Adrenal gland (tissue), 12 donors: ENCODE measurements around the gene TUBG1. TPM values are rescaled to one million over a fixed set of nuclear protein-coding genes. Genes with fewer than 3 reads are reported as not detected.

Experiments
- DNase-seq, 7 donors: peaks; one replicate each; pipeline ENCODE4 v3.0.0-alpha.2; 2019 to 2020
- H3K27ac ChIP-seq, 5 donors: fragments of 200-600 bp; sonication (generic) in 4 of 5; 1 replicate in 3 of 5; 2 replicates in 2 of 5; pipeline versions ENCODE4 v1.5.1 to v1.8.0; 2016 to 2020; ENCODE audit warnings: mild to moderate bottlenecking in 1 of 5
- H3K27me3 ChIP-seq: fragments of 200-600 bp; 2 replicates; pipeline ENCODE4 v1.8.0; 2021
- H3K36me3 ChIP-seq, 2 donors: fragments of 200-600 bp; replicated peaks in 1 of 2; 1 replicate in 1 of 2; 2 replicates in 1 of 2; pipeline versions ENCODE4 v1.5.1 to v1.8.0; 2018 to 2022
- H3K4me1 ChIP-seq, 2 donors: fragments of 200-600 bp; replicated peaks in 1 of 2; 1 replicate in 1 of 2; 2 replicates in 1 of 2; pipeline versions ENCODE4 v1.5.1 to v1.8.0; 2018 to 2021
- H3K4me3 ChIP-seq, 4 donors: fragments of 200-600 bp; sonication (generic) in 3 of 4; one replicate each; pipeline ENCODE4 v1.5.1; 2016 to 2018
- H3K9me3 ChIP-seq, 3 donors: fragments of 200-600 bp; sonication (generic) in 1 of 3; replicated peaks in 1 of 3; 1 replicate in 2 of 3; 2 replicates in 1 of 3; pipeline versions ENCODE4 v1.5.1 to v1.8.0; 2016 to 2021
- CTCF ChIP-seq, 6 experiments: fragments of 450-650 bp in 4 of 6; fragments of 200-600 bp in 2 of 6; sonication (generic) in 1 of 6; IDR thresholded peaks; 1 replicate in 5 of 6; 2 replicates in 1 of 6; pipeline versions ENCODE4 v1.5.1 to v1.8.0; 2016 to 2021; ENCODE audit warnings: antibody characterized with exemption in 6 of 6, mild to moderate bottlenecking in 2 of 6, moderate library complexity in 1 of 6
- POLR2A ChIP-seq, 2 donors: fragments of 450-650 bp; IDR thresholded peaks; one replicate each; pipeline ENCODE4 v1.6.1; 2017; ENCODE audit warnings: antibody characterized with exemption in 2 of 2, mild to moderate bottlenecking in 2 of 2, moderate library complexity in 1 of 2
- WGBS, 4 donors: extraction: QIAGEN DNeasy Blood & Tissue Kit in 2 of 4; methylation state at CpG; one replicate each; pipeline versions ENCODE4 v1.1.5 to v1.1.7; 2013 to 2017; 5-methylcytosine and 5-hydroxymethylcytosine counted together
- intact Hi-C, 2 donors: fragments of 100-400 bp; cut with DNase I; formaldehyde crosslinking; loops; one replicate each; pipeline versions ENCODE4 v1.14.1 to v1.15.0; 2022 to 2023
- polyA plus RNA-seq, 3 donors: library from polyadenylated mRNA; stranded (reverse); fragments of 200-250 nt in 2 of 3; fragments of 350-450 nt in 1 of 3; fragmentation: Illumina TruSeq in 1 of 3; extraction: RNeasy Lipid Tissue Mini Kit (QIAGEN cat#74804) in 1 of 3; gene quantifications; one replicate each; pipeline ENCODE4 v1.2.3, GENCODE V29; 2013 to 2014
- total RNA-seq, 9 donors: library from RNA; depleted of rRNA in 4 of 9; stranded (reverse); fragments of >200 nt in 4 of 9; fragments of 120-200 nt in 1 of 9; fragmentation: NEBNext Ultra II Directional in 1 of 9; extraction: Animal tissue kit (Norgen Biotek cat#: 25700) in 1 of 9; gene quantifications; one replicate each; pipeline versions ENCODE4 v1.1.0 to v1.2.4, GENCODE V29; 2013 to 2023
- donor health status: healthy with polysubstance abuse.
- donor health status: Bipolar disorder and iron deficiency.
- donor health status: DM: yes; HTN: yes; CAD: no.
- donor health status: DM: no; HTN: no; CAD: no.
- donor health status: DM: no; HTN: no; CAD: no.
- donor health status: DM: yes; HTN: yes; CAD: no.

The TUBG1 gene
- total and polyA plus RNA-seq, 12 donors, result 22.9 to 90.0 (median 39.6) TPM

- Histone ChIP-seq H3K36me3 (peaks cover 0 to 21% of the 10 kb centered on the region in 2 donors), H3K4me3 (peak overlapping the region; percentile 5 to 91 (median 65)), H3K27ac (peak overlapping the region; percentile 81 to 92 (median 87)), H3K4me1 (peaks cover 29 to 34% of the 10 kb centered on the region in 2 donors), H3K27me3 (no peaks in the 10 kb centered on the region), H3K9me3 (no peaks in the 10 kb centered on the region)
- DNase-seq, result peak in 5 of 7 donors; percentile 43 to 61 (median 58)
- no peak for TF ChIP-seq POLR2A (IDR thresholded peaks at IDR 0.05)
- no peak for TF ChIP-seq CTCF (IDR thresholded peaks at IDR 0.05)
- WGBS, 4 donors, result 0 to 7% (median 4%) methylated on average over 12 to 48 of the region's 48 CpGs
- intact Hi-C loops, result no loop called here
Measured at GRCh38 chr17:42562388-42563142, 46.9 kb upstream of the TUBG1 start.

GRCh38 chr17:42563143-42563509 lies 46.4 kb upstream of the TUBG1 start:
- WGBS, 4 donors, result 62 to 73% (median 68%) methylated on average over 12 to 14 of the region's 14 CpGs
- intact Hi-C loops, result no loop called here
- no peaks in the 10 kb centered on the region for H3K9me3 ChIP-seq
- H3K27ac ChIP-seq, result peak overlapping the region; percentile 81 to 92 (median 87)
- no peak for DNase-seq
- no peak for TF ChIP-seq POLR2A (IDR thresholded peaks at IDR 0.05)
- no peak for TF ChIP-seq CTCF (IDR thresholded peaks at IDR 0.05)
- H3K4me1 ChIP-seq, result peaks cover 35 to 40% of the 10 kb centered on the region in 2 donors
- peak overlapping the region in 3 of 4 donors; percentile 19 to 91 (median 61) for H3K4me3 ChIP-seq
- no peaks in the 10 kb centered on the region for H3K27me3 ChIP-seq
- H3K36me3 ChIP-seq, result peaks cover 0 to 21% of the 10 kb centered on the region in 2 donors

GRCh38 chr17:42563543-42563942 lies 45.9 kb upstream of the TUBG1 start:
- H3K27ac ChIP-seq, result peak overlapping the region in 4 of 5 donors; percentile 81 to 92 (median 88)
- H3K4me1 ChIP-seq, result peaks cover 35 to 43% of the 10 kb centered on the region in 2 donors
- H3K27me3 ChIP-seq, result no peaks in the 10 kb centered on the region
- H3K4me3 ChIP-seq, result peak overlapping the region in 1 of 4 donors; percentile 91
- no peaks in the 10 kb centered on the region for H3K9me3 ChIP-seq
- DNase-seq, result peak in 6 of 7 donors; percentile 57 to 76 (median 68)
- peaks cover 0 to 23% of the 10 kb centered on the region in 2 donors for H3K36me3 ChIP-seq
- TF ChIP-seq POLR2A (IDR thresholded peaks at IDR 0.05) (no peak), CTCF (IDR thresholded peaks at IDR 0.05) (peak in 1 of 6 experiments; percentile 1)
- WGBS, 4 donors, result 0 to 15% (median 11%) methylated on average over 1 of the region's 1 CpG
- intact Hi-C loops, result no loop called here

- intact Hi-C loops, result no loop called here
- Histone ChIP-seq H3K27me3 (no peaks in the 10 kb centered on the region), H3K36me3 (peaks cover 0 to 27% of the 10 kb centered on the region in 2 donors), H3K9me3 (no peaks in the 10 kb centered on the region), H3K27ac (peak overlapping the region in 4 of 5 donors; percentile 81 to 92 (median 88)), H3K4me1 (peaks cover 35 to 43% of the 10 kb centered on the region in 2 donors), H3K4me3 (no peak overlapping the region)
- TF ChIP-seq POLR2A (IDR thresholded peaks at IDR 0.05), result no peak
- TF ChIP-seq CTCF (IDR thresholded peaks at IDR 0.05), result no peak
- 75 to 85% (median 78%) methylated on average over 9 of the region's 9 CpGs for WGBS, 4 donors
- DNase-seq, result no peak
Measured at GRCh38 chr17:42563950-42564349, 45.5 kb upstream of the TUBG1 start.
